Gastroesophageal sphincter (tissue), 4 donors: Measurements from ENCODE around the gene PPP1R11. TPM values are rescaled to one million over a fixed set of nuclear protein-coding genes. Genes with fewer than 3 reads are reported as not detected.

Experiments
- ATAC-seq: fragments of 150-250 bp; one replicate; pipeline ENCODE4 v1.9.1; 2016; ENCODE audit warnings: mild to moderate bottlenecking, moderate library complexity
- H3K27ac ChIP-seq, 4 donors: fragments of 200-600 bp; sonication (generic) in 3 of 4; 1 replicate in 3 of 4; 2 replicates in 1 of 4; pipeline ENCODE4 v1.5.1; 2016 to 2019
- H3K27me3 ChIP-seq: fragments of 200-600 bp; sonication (generic); one replicate; pipeline ENCODE4 v1.5.1; 2019
- H3K36me3 ChIP-seq, 2 donors: fragments of 200-600 bp; sonication (generic); one replicate each; pipeline ENCODE4 v1.5.1; 2019; ENCODE audit warnings: control low read depth in 1 of 2
- H3K4me1 ChIP-seq, 3 donors: fragments of 200-600 bp; sonication (generic); 1 replicate in 2 of 3; 2 replicates in 1 of 3; pipeline ENCODE4 v1.5.1; 2016 to 2019; ENCODE audit warnings: control low read depth in 2 of 3
- H3K4me3 ChIP-seq, 2 donors: fragments of 200-600 bp; sonication (generic); one replicate each; pipeline ENCODE4 v1.5.1; 2019; ENCODE audit warnings: mild to moderate bottlenecking in 1 of 2, moderate library complexity in 1 of 2
- H3K9me3 ChIP-seq, 3 donors: fragments of 200-600 bp; sonication (generic); one replicate each; pipeline ENCODE4 v1.5.1; 2017 to 2019; ENCODE audit warnings: control low read depth in 2 of 3
- EP300 ChIP-seq: sonication (generic); formaldehyde crosslinking; IDR thresholded peaks from one replicate; pipeline ENCODE4 v1.6.1; 2017; ENCODE audit warnings: antibody characterized with exemption, mild to moderate bottlenecking
- POLR2A ChIP-seq, 2 donors: fragments of 450-650 bp; IDR thresholded peaks; one replicate each; pipeline ENCODE4 v1.6.1; 2017; ENCODE audit warnings: antibody characterized with exemption in 2 of 2, mild to moderate bottlenecking in 2 of 2, moderate library complexity in 1 of 2
- POLR2AphosphoS5 ChIP-seq: sonication (generic); formaldehyde crosslinking; IDR thresholded peaks from one replicate; pipeline ENCODE4 v1.6.1; 2017; ENCODE audit warnings: antibody characterized with exemption
- WGBS, 2 donors: methylation state at CpG; one replicate each; pipeline ENCODE4 v1.1.5; 2018; ENCODE audit warnings: low coverage in 1 of 2; 5-methylcytosine and 5-hydroxymethylcytosine counted together
- total RNA-seq, 4 donors: library from RNA; depleted of rRNA; stranded (reverse); fragments of >200 nt; gene quantifications; one replicate each; pipeline ENCODE4 v1.1.0, GENCODE V29; 2016
- TF ChIP-seq, protein P1 (sequence below), 4 experiments: fragments of 200-600 bp in 2 of 4; fragments of 450-650 bp in 2 of 4; sonication (generic) in 1 of 4; IDR thresholded peaks; one replicate each; pipeline ENCODE4 v1.5.1; 2017 to 2019; ENCODE audit warnings: antibody characterized with exemption in 4 of 4, mild to moderate bottlenecking in 2 of 4, moderate library complexity in 2 of 4

The PPP1R11 gene
- total RNA-seq, 4 donors from 2014 or later, result 49.4 to 63.1 (median 57.5) TPM

- no peaks in the 10 kb centered on the region for H3K27me3 ChIP-seq
- WGBS, 2 donors, result 45 to 60% methylated on average over 4 of the region's 4 CpGs
- H3K9me3 ChIP-seq, result no peaks in the 10 kb centered on the region
- no peaks in the 10 kb centered on the region for H3K4me1 ChIP-seq
- H3K4me3 ChIP-seq, result no peak overlapping the region
- no peak for ATAC-seq
- H3K27ac ChIP-seq, result no peak overlapping the region
- TF ChIP-seq POLR2A (IDR thresholded peaks at IDR 0.05), result no peak
- TF ChIP-seq, protein P1, sequence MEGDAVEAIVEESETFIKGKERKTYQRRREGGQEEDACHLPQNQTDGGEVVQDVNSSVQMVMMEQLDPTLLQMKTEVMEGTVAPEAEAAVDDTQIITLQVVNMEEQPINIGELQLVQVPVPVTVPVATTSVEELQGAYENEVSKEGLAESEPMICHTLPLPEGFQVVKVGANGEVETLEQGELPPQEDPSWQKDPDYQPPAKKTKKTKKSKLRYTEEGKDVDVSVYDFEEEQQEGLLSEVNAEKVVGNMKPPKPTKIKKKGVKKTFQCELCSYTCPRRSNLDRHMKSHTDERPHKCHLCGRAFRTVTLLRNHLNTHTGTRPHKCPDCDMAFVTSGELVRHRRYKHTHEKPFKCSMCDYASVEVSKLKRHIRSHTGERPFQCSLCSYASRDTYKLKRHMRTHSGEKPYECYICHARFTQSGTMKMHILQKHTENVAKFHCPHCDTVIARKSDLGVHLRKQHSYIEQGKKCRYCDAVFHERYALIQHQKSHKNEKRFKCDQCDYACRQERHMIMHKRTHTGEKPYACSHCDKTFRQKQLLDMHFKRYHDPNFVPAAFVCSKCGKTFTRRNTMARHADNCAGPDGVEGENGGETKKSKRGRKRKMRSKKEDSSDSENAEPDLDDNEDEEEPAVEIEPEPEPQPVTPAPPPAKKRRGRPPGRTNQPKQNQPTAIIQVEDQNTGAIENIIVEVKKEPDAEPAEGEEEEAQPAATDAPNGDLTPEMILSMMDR (IDR thresholded peaks at IDR 0.05), result peak in 1 of 4 experiments; percentile 20
- peaks cover 0 to 13% of the 10 kb centered on the region in 2 donors for H3K36me3 ChIP-seq
These were observed 29.7 kb upstream of the PPP1R11 start for GRCh38 chr6:30037182-30037788.

GRCh38 chr6:30041221-30041620 is 25.8 kb upstream of the PPP1R11 start:
- 82 to 90% methylated on average over 6 of the region's 6 CpGs for WGBS, 2 donors
- H3K27ac ChIP-seq, result no peak overlapping the region
- H3K9me3 ChIP-seq, result no peaks in the 10 kb centered on the region
- ATAC-seq, result no peak
- no peaks in the 10 kb centered on the region for H3K27me3 ChIP-seq
- no peak for TF ChIP-seq POLR2A (IDR thresholded peaks at IDR 0.05)
- TF ChIP-seq, protein P1 (IDR thresholded peaks at IDR 0.05), result no peak
- no peak for TF ChIP-seq POLR2AphosphoS5
- no peak for TF ChIP-seq EP300
- no peak overlapping the region for H3K4me3 ChIP-seq
- peaks cover 0 to 6% of the 10 kb centered on the region in 2 donors for H3K36me3 ChIP-seq
- H3K4me1 ChIP-seq, result no peaks in the 10 kb centered on the region

DNA sequence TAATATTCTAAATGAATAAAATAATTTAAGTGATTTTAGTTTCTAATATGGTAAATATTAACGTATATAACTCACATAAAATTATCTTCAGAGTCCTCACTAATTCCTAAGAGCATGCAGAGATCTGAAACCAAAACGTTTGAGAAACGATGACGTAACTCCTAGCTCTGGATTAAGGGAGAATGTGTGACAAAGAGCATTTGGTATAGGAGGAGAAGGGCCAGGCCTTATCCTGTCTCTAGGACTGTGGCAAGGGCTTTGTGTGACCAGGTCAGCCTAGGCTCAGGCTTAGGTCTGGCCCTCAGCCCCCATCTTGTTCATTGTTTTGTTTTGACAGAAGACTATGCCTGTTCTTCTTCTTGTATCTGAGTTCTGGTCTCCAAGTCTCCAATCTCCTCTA is 25.2 kb upstream of the PPP1R11 start:
- Histone ChIP-seq H3K36me3 (peaks cover 0 to 6% of the 10 kb centered on the region in 2 donors), H3K27ac (no peak overlapping the region), H3K27me3 (no peaks in the 10 kb centered on the region), H3K4me1 (no peaks in the 10 kb centered on the region), H3K4me3 (no peak overlapping the region), H3K9me3 (no peaks in the 10 kb centered on the region)
- WGBS, 2 donors, result 62 to 73% methylated on average over 4 of the region's 4 CpGs
- no peak for ATAC-seq
- TF ChIP-seq EP300, result no peak

DNA sequence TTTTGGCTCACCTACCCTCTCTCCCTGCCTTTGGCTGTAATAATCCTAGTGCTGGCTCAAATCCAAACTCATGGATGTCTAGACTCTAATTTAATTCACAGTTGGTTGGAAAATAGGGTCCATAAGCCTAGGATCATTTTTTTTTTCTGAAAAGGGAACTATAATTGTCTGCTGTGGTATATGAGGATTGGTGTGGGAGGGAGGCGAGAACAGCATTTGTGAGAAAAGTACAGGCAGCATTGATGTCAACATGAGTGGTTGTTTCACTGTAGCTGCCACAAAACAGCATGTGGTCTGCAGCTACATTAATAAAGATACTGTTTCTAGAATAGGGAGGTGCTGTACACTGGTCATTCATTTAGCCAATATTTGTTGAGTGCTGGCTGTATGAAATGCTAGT is 24.5 kb upstream of the PPP1R11 start:
- 83 to 100% methylated on average over 1 of the region's 1 CpG for WGBS, 2 donors
- H3K27ac ChIP-seq, result no peak overlapping the region
- H3K9me3 ChIP-seq, result no peaks in the 10 kb centered on the region
- no peak for ATAC-seq
- no peak overlapping the region for H3K4me3 ChIP-seq
- H3K36me3 ChIP-seq, result peaks cover 0 to 6% of the 10 kb centered on the region in 2 donors
- TF ChIP-seq, protein P1 (IDR thresholded peaks at IDR 0.05), result no peak
- no peak for TF ChIP-seq EP300
- no peak for TF ChIP-seq POLR2A (IDR thresholded peaks at IDR 0.05)
- H3K27me3 ChIP-seq, result no peaks in the 10 kb centered on the region
- H3K4me1 ChIP-seq, result no peaks in the 10 kb centered on the region

DNA sequence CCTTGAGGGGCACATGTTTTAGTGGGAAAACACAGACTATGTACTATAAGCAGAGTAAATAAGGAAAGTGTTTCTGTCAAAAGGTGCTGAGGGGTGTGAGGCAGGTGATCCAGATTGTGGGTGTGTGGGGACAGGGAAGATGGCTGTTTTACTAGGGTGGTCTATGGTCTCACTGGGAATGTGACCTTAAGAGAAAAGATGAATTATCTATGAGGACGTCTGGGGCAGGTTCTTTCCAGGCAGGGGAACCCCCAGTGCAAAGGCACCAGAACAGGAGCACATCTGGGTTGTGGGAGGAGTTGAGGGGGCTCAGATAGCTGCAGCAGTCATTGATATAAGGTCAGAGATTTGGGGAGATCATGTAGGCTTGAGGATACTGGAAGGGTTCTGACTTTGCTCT is 24.1 kb upstream of the PPP1R11 start:
- Histone ChIP-seq H3K36me3 (peaks cover 0 to 6% of the 10 kb centered on the region in 2 donors), H3K4me3 (no peak overlapping the region), H3K27ac (no peak overlapping the region), H3K27me3 (no peaks in the 10 kb centered on the region), H3K4me1 (no peaks in the 10 kb centered on the region), H3K9me3 (no peaks in the 10 kb centered on the region)
- 33% methylated on average over 1 of the region's 1 CpG for WGBS, 2 donors
- TF ChIP-seq, protein P1 (IDR thresholded peaks at IDR 0.05), result no peak
- no peak for TF ChIP-seq EP300
- TF ChIP-seq POLR2AphosphoS5, result no peak
- TF ChIP-seq POLR2A (IDR thresholded peaks at IDR 0.05), result no peak
- ATAC-seq, result no peak
